ENCODE results near the gene DZIP3.
"Not testable (repeated sequence)": the region's sequence is repeated elsewhere in the genome, so short reads cannot be mapped to it uniquely, and the experiment has no call there.

The DZIP3 gene

GRCh38 chr3:108595321-108595720 lies 5.8 kb downstream of the DZIP3 start:
- no peak overlapping the region for H3K4me3 ChIP-seq (ENCODE audit: low read depth, low read length)

DNA sequence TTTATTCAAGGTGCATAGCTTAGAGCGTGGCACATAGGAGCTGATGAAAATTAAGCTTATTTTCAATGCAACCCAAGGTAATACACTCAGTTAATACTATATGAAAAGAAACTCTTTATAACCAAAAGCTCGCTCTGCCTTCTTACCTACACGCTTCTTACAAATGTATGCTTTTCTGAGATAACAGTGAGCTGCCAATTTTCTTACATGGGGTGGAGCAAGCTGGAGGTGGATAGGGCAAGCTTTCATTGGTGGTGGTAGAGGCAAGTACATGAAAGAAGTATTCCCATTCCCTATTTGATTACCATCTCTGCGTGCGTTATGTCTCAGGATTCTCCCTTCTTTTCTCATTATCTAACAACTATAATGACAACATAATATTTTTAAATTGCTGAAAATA lies 8.9 kb downstream of the DZIP3 start:
- no peak overlapping the region for H3K4me3 ChIP-seq (ENCODE audit: low read depth, low read length)

DNA sequence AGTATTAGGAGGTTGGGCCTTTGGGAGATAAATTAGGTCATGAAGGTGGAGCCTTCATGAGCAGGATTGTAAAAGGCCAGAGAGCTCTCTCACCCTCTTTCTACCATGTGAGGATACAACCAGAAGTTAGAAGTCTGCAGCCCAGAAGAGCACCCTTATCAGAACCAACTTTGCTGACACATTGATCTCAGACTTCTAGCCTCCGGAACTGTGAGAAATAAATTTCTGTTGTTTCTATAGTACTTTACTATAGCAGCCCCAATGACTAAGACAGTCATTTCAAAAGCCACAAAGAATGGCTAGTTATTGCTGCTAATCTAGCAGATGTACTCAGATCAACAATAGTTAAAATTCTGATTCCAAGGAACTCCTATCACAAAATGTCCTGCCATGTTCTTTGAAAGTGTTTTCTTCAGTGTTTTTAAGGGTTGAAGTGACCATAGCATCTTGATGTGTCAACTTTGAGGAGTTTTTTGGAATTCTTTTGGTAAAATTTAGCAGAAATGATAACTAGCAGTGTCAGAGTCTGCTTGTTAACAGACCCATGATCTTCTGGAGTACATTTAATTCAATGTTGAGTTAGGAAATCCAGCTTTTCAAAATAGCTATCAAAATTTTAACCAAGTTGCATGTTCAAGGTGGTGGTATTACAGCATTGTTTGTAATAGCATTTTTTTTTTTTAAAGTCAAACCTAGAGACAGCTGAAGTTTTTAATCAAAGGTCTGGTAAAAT lies 10.3 kb downstream of the DZIP3 start:
- H3K4me3 ChIP-seq (ENCODE audit: low read depth, low read length): no peak overlapping the region

- no peak overlapping the region for H3K4me3 ChIP-seq (ENCODE audit: low read depth, low read length)
These were observed 12.9 kb downstream of the DZIP3 start for GRCh38 chr3:108602249-108602934.

GRCh38 chr3:108602935-108603294 lies 13.4 kb downstream of the DZIP3 start:
- no peak overlapping the region for H3K4me3 ChIP-seq (ENCODE audit: low read depth, low read length)

DNA sequence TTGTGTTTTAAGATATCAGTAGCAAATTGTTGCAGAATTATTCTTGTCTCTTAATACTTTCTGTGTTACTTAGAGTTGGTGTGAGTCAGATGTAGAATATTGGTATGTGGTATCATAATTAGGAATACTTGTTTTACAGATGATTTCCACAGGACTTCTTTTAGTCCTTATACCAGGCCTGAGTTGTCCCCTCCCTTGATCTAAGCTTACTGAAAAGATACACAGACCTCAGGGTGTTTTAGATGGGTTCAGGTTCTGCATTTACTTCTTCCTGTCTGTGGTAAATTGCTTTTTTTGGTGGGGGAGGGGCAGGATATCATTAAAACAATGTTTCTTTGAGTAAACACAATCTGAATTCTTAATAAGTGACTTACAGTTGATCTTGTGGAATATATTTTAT lies 14.2 kb downstream of the DZIP3 start:
- no peak overlapping the region for H3K4me3 ChIP-seq (ENCODE audit: low read depth, low read length)

DNA sequence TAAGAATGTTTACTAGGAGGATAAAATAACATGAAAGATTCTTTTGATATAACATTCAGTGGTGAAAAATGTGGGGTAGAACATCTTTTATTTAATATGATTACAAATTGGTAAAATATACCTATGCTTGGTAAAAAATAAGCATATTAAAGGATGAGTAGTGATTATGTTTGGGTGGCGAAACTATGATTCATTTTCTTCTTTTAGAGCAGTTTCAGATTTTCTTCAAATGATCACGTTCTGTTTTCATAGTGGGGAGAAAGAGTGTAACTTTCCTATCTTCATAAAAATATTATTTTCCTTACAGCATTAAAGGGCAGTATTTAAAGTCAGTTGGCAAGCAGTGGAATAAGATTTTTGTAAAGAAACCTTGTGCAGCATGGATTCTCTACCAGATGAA lies 15.5 kb downstream of the DZIP3 start:
- no peak overlapping the region for H3K4me3 ChIP-seq (ENCODE audit: low read depth, low read length)

GRCh38 chr3:108605491-108605890 lies 16.0 kb downstream of the DZIP3 start:
- H3K4me3 ChIP-seq (ENCODE audit: low read depth, low read length): no peak overlapping the region

GRCh38 chr3:108608750-108609149 lies 19.2 kb downstream of the DZIP3 start:
- H3K4me3 ChIP-seq (ENCODE audit: low read depth, low read length): no peak overlapping the region

DNA sequence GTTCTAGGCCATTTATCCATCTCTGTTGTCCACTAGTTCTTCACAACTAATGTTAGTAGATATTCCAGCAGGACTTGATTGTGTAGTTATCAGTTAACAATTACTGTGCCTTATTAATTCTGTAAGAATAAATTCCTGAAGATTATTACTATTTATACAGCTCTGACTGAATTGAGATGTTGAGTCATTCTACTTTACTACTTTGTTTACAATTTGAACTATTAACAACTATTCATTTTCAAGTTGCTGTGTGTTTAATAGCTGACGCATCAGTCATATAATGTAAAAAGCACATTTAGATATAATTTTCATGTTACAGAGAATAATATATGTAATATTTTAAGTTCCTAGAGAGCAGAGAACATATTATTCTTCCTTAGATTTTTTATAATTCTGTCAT lies 21.1 kb downstream of the DZIP3 start:
- no peak overlapping the region for H3K4me3 ChIP-seq (ENCODE audit: low read depth, low read length)

DNA sequence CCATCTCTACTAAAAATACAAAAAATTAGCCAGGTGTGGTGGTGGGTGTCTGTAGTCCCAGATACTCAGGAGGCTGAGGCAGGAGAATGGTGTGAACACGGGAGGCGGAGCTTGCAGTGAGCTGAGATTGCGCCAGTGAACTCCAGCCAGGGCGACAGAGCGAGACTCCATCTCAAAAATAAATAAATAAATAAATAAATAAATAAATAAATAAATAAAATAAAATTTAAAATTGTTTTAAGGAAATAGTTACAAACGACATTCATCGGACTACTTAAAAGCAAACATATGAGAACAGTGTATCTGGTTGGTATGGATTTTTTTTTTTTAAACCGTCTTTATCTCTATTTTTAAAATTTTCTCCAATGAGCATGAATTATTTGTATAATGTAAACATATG lies 26.6 kb downstream of the DZIP3 start:
- H3K4me3 ChIP-seq (ENCODE audit: low read depth, low read length): not testable (repeated sequence)

DNA sequence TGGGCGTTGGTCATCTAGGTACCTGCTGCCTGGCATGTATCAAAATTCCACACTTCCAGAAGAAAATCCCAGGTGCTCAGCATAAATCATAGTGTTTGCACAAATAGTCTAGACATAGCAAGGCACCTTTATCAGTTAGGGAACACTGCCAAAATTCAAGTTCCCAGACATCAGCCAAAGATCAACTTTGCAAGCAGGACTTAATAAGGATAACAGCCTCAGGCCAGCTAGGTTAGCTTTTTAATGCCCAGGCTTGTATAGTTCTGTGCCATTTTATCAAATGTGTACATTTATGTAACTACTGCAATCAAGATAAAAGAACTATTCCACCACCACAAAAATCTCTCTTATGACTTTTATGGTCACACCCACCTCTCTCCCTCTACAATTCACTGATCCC lies 30.7 kb downstream of the DZIP3 start:
- no peak overlapping the region for H3K4me3 ChIP-seq (ENCODE audit: low read depth, low read length)

- no peak overlapping the region for H3K4me3 ChIP-seq (ENCODE audit: low read depth, low read length)
These were observed 34.0 kb downstream of the DZIP3 start for GRCh38 chr3:108623504-108623903.

GRCh38 chr3:108629974-108630373 lies 40.5 kb downstream of the DZIP3 start:
- H3K4me3 ChIP-seq (ENCODE audit: low read depth, low read length): no peak overlapping the region

DNA sequence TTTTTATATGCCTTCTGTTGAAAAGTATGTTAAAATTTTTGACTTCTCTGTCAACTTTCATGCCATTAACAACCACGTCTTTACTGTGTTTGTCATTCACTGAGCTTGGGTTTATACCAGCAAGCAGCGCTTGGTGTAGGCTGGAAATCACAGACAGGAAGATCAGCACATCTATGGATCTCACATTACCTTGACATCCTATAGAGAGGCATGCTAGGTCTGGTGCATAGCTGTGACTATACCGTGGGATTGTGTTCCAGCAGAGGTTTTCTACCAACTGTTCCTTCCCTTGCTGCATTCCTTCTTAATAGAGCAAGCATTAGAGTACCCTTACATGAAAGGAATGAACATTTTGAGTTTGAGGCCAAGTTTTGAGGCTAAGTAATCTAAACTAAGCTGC lies 53.0 kb downstream of the DZIP3 start:
- H3K4me3 ChIP-seq (ENCODE audit: low read depth, low read length): no peak overlapping the region

DNA sequence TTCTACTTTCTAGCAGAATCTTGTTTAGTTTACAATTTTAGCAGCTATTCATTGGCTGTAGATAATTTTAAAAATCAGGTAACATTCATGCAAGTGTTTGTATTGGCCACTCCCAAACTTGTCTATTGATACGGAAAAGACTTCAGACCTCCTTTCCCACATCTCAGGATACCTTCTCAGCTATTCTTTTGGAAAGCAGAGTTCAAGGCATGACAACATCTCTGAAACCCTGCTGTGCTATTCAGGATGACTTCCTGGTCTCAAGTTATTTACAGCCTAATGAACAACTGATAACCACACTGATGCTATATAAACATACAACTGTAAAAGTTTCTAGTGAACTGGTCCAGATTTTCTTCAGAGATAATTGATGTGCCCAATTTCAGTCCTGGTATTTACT lies 55.8 kb downstream of the DZIP3 start:
- H3K4me3 ChIP-seq (ENCODE audit: low read depth, low read length): no peak overlapping the region

DNA sequence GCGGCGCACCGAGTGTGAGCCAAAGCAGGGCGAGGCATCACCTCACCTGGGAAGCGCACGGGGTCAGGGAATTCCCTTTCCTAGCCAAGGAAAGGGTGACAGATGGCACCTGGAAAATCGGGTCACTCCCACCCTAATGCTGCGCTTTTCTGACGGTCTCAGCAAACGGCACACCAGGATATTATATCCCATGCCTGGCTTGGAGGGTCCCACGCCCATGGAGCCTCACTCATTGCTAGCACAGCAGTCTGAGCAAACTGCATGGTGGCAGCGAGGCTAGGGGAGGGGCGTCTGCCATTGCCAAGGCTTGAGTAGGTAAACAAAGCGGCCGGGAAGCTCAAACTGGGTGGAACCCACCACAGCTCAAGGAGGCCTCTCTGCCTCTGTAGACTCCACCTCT lies 66.1 kb downstream of the DZIP3 start:
- not testable (repeated sequence) for H3K4me3 ChIP-seq (ENCODE audit: low read depth, low read length)

- no peak overlapping the region for H3K4me3 ChIP-seq (ENCODE audit: low read depth, low read length)
These were observed 72.2 kb downstream of the DZIP3 start for GRCh38 chr3:108661699-108662098.

DNA sequence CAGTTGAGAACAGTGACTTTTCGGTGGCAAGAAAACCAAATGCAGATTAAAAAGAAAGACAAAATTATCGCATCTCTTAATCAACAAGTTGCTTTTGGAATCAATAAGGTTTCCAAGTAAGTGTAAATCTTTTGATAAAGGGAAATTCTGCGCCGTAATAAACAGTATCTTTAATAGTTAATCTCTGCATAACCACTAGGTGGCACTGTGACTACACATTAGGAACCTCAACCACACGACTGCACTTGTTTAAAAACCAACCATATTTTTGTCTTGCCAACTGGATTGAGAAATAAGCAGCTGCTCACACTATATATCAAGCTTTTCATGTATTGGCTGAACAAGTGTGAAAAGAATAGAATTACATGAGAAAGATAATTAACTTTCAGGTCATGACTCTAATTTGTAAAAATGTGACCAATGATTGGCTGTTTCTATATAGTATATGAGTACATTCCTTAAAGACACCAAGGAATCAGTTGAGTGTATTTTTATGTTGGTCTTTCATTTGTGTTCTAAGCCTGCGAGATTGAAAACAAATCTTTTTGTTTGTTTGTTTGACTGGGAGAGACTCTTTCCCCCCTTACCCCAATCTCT lies 72.7 kb downstream of the DZIP3 start:
- no peak overlapping the region for H3K4me3 ChIP-seq (ENCODE audit: low read depth, low read length)

GRCh38 chr3:108664266-108664665 lies 74.7 kb downstream of the DZIP3 start:
- no peak overlapping the region for H3K4me3 ChIP-seq (ENCODE audit: low read depth, low read length)

GRCh38 chr3:108667312-108667711 lies 77.8 kb downstream of the DZIP3 start:
- no peak overlapping the region for H3K4me3 ChIP-seq (ENCODE audit: low read depth, low read length)

- no peak overlapping the region for H3K4me3 ChIP-seq (ENCODE audit: low read depth, low read length)
These were observed 79.7 kb downstream of the DZIP3 start for GRCh38 chr3:108669208-108669607.

All from iPS-11a (cell line).